Heart left ventricle (tissue), 16 donors: Measurements from ENCODE around the gene GPR137. TPM values are rescaled to one million over a fixed set of nuclear protein-coding genes. Genes with fewer than 3 reads are reported as not detected.

Experiments used
- ATAC-seq, 4 donors: fragments of 200-7000 bp; cut with Tn5 transposase; one replicate each; pipeline ENCODE4 v1.9.1; 2020 to 2022; ENCODE audit warnings: moderate library complexity in 4 of 4, mild to moderate bottlenecking in 3 of 4, moderate number of reproducible peaks in 1 of 4
- DNase-seq, 5 donors: peaks; one replicate each; pipeline ENCODE4 v3.0.0-alpha.2; 2020
- H3K27ac ChIP-seq, 12 donors: fragments of 200-600 bp; sonication (generic) in 4 of 12; one replicate each; pipeline versions ENCODE4 v1.5.0 to v1.8.0; 2016 to 2022; ENCODE audit warnings: mild to moderate bottlenecking in 2 of 12
- H3K27me3 ChIP-seq, 9 donors: fragments of 200-600 bp; sonication (generic) in 2 of 9; one replicate each; pipeline versions ENCODE4 v1.5.1 to v1.8.0; 2016 to 2022; ENCODE audit warnings: mild to moderate bottlenecking in 3 of 9
- H3K36me3 ChIP-seq, 9 donors: fragments of 200-600 bp; sonication (generic) in 2 of 9; one replicate each; pipeline versions ENCODE4 v1.5.0 to v1.8.0; 2018 to 2022; ENCODE audit warnings: mild to moderate bottlenecking in 2 of 9
- H3K4me1 ChIP-seq, 12 donors: fragments of 200-600 bp; sonication (generic) in 4 of 12; one replicate each; pipeline versions ENCODE4 v1.5.0 to v1.8.0; 2016 to 2022; ENCODE audit warnings: mild to moderate bottlenecking in 3 of 12
- H3K4me3 ChIP-seq, 12 donors: fragments of 200-600 bp; sonication (generic) in 4 of 12; one replicate each; pipeline versions ENCODE4 v1.5.0 to v1.8.0; 2017 to 2022; ENCODE audit warnings: mild to moderate bottlenecking in 9 of 12, moderate library complexity in 4 of 12
- H3K9me3 ChIP-seq, 12 donors: fragments of 200-600 bp; sonication (generic) in 4 of 12; one replicate each; pipeline versions ENCODE4 v1.5.0 to v1.8.0; 2016 to 2022; ENCODE audit warnings: mild to moderate bottlenecking in 1 of 12
- CTCF ChIP-seq, 12 donors: fragments of 200-600 bp; sonication (generic) in 4 of 12; IDR thresholded peaks; one replicate each; pipeline versions ENCODE4 v1.5.0 to v1.8.0; 2018 to 2022; ENCODE audit warnings: antibody characterized with exemption in 12 of 12, mild to moderate bottlenecking in 5 of 12
- POLR2A ChIP-seq, 2 donors: fragments of 450-650 bp; IDR thresholded peaks; one replicate each; pipeline ENCODE4 v1.6.1; 2017; ENCODE audit warnings: antibody characterized with exemption in 2 of 2, mild to moderate bottlenecking in 2 of 2, moderate library complexity in 2 of 2
- WGBS, 4 donors: extraction: QIAGEN DNeasy Blood & Tissue Kit in 2 of 4; methylation state at CpG; one replicate each; pipeline versions ENCODE4 v1.1.5 to v1.1.7; 2013 to 2018; 5-methylcytosine and 5-hydroxymethylcytosine counted together
- intact Hi-C, 10 donors: fragments of 100-400 bp; cut with DNase I; formaldehyde crosslinking; loops; one replicate each; pipeline versions ENCODE4 v1.11.1 to v1.14.2; 2022
- polyA plus RNA-seq, 2 donors: library from polyadenylated mRNA; stranded (reverse); fragments of 200-250 nt; gene quantifications; one replicate each; pipeline ENCODE4 v1.2.3, GENCODE V29; 2013
- total RNA-seq, 9 donors: library from RNA; depleted of rRNA in 2 of 9; stranded (reverse); fragments of >200 nt in 2 of 9; fragmentation: NEBNext Ultra II Directional in 3 of 9; extraction: Animal tissue kit (Norgen Biotek cat#: 25700) in 3 of 9; gene quantifications; one replicate each; pipeline versions ENCODE4 v1.1.0 to v1.2.4, GENCODE V29; 2016 to 2023
- donor health status: ischemic (EF 13 %, LVEDD 7.1; RV severe dilation, severe dysfunction).
- donor health status: healthy with polysubstance abuse.
- donor health status: DM: no; HTN: yes; CAD: no.
- donor health status: DM: no; HTN: no; CAD: no.
- donor health status: ischemic (EF 25% LVEDD 6.9; RV normal size, moderate dysfunction).
- donor health status: ischemic (EF 25% LVEDD 5.7; RV mildly dilated, moderate dysfunction).
- donor health status: healthy.
- donor health status: DM: yes; HTN: yes; CAD: no.
- donor health status: ischemic (EF 35%, LVEDD 5.7; RV mildly dilated, moderate dysfunction).
- donor health status: nonischemic (EF 11% LVEDD 7.7; RV severe dilation, severe dysfunction).
- donor health status: DM: yes; HTN: yes; CAD: no.
- donor health status: PGD.
- donor health status: ischemic (EF 29% LVEDD 5.4; RV normal size, mild dysfunction).
- donor health status: nonischemic (EF 23%, LVEDD 6.1; RV moderate dilation, normal function).

Gene GPR137
- total and polyA plus RNA-seq, 11 donors, result 20.2 to 48.3 (median 26.2) TPM

- 93 to 96% (median 94%) methylated on average over 13 to 15 of the region's 15 CpGs for WGBS, 4 donors
- Histone ChIP-seq H3K27ac (no peak overlapping the region), H3K27me3 (no peaks in the 10 kb centered on the region), H3K4me1 (peaks cover 0 to 25% (median 11%) of the 10 kb centered on the region in 12 donors), H3K9me3 (no peaks in the 10 kb centered on the region), H3K4me3 (no peak overlapping the region), H3K36me3 (peaks cover 0 to 41% (median 36%) of the 10 kb centered on the region in 9 donors)
- TF ChIP-seq CTCF (IDR thresholded peaks at IDR 0.05) (no peak), POLR2A (IDR thresholded peaks at IDR 0.05) (no peak)
- peak in 1 of 5 donors; percentile 37 for DNase-seq
- no peak for ATAC-seq
- intact Hi-C loops, result loop anchor here in 1 of 10 donors (2.0 kb wide), 1 partner anchor 22 kb away; no protein-coding TSS in a partner anchor
Observed at GRCh38 chr11:64275031-64275800, 10.4 kb upstream of the GPR137 start.

- intact Hi-C loops, result loop anchor here in 1 of 10 donors (2.0 kb wide), 1 partner anchor 21 kb away; no protein-coding TSS in a partner anchor
- ATAC-seq, result no peak
- 87 to 96% (median 89%) methylated on average over 2 of the region's 2 CpGs for WGBS, 4 donors
- H3K9me3 ChIP-seq, result no peaks in the 10 kb centered on the region
- no peak for DNase-seq
- TF ChIP-seq CTCF (IDR thresholded peaks at IDR 0.05) (no peak), POLR2A (IDR thresholded peaks at IDR 0.05) (no peak)
- peaks cover 0 to 43% (median 36%) of the 10 kb centered on the region in 9 donors for H3K36me3 ChIP-seq
- H3K27ac ChIP-seq, result no peak overlapping the region
- H3K27me3 ChIP-seq, result no peaks in the 10 kb centered on the region
- no peak overlapping the region for H3K4me3 ChIP-seq
- H3K4me1 ChIP-seq, result peaks cover 0 to 25% (median 11%) of the 10 kb centered on the region in 12 donors
Observed at GRCh38 chr11:64275841-64276240, 9.8 kb upstream of the GPR137 start.

- Histone ChIP-seq H3K27ac (no peak overlapping the region), H3K27me3 (no peaks in the 10 kb centered on the region), H3K4me3 (no peak overlapping the region), H3K9me3 (no peaks in the 10 kb centered on the region), H3K4me1 (peaks cover 0 to 29% (median 12%) of the 10 kb centered on the region in 12 donors), H3K36me3 (peaks cover 0 to 52% (median 36%) of the 10 kb centered on the region in 9 donors)
- DNase-seq, result no peak
- TF ChIP-seq POLR2A (IDR thresholded peaks at IDR 0.05) (no peak), CTCF (IDR thresholded peaks at IDR 0.05) (no peak)
- intact Hi-C loops, result no loop called here
- WGBS, 4 donors, result 77 to 86% (median 80%) methylated on average over 16 to 17 of the region's 17 CpGs
- no peak for ATAC-seq
Observed at GRCh38 chr11:64276653-64277431, 8.8 kb upstream of the GPR137 start.
